SK-N-SH (cell line): ENCODE data around the gene OR10S1. TPM values are rescaled to one million over a fixed set of nuclear protein-coding genes. Genes with fewer than 3 reads are reported as not detected.

Experiments
- polyA plus RNA-seq, 3 experiments: library from polyadenylated mRNA; depleted of rRNA; stranded (reverse); fragments of >200 nt; gene quantifications; 2 replicates each; pipeline ENCODE4 v1.2.3, GENCODE V29; 2012

OR10S1 gene
- polyA plus RNA-seq, 1 of the 3 experiments (the other 2 are of a cell fraction): not detected

Other genes with a start within 250 kb of the OR10S1 start
- 11.3 and 16.2 TPM in 2 replicates for gene ZNF202, start 236.1 kb downstream of the OR10S1 start, polyA plus RNA-seq (2012; rRNA removed)
- gene OR6X1, start 223.3 kb downstream of the OR10S1 start, polyA plus RNA-seq (2012; rRNA removed): not detected in 2 replicates
- gene OR6M1, start 171.4 kb downstream of the OR10S1 start, polyA plus RNA-seq (2012; rRNA removed): not detected in 2 replicates
- gene TMEM225, start 92.1 kb downstream of the OR10S1 start, polyA plus RNA-seq (2012; rRNA removed): not detected in 2 replicates
- gene OR8D4, start 75.6 kb downstream of the OR10S1 start, polyA plus RNA-seq (2012; rRNA removed): not detected in 2 replicates
- not detected in 2 replicates for gene OR4D5, start 38.2 kb downstream of the OR10S1 start, polyA plus RNA-seq (2012; rRNA removed)
- gene OR6T1, start 33.9 kb downstream of the OR10S1 start, polyA plus RNA-seq (2012; rRNA removed): not detected in 2 replicates
- gene OR10G6, start 17.4 kb upstream of the OR10S1 start, polyA plus RNA-seq (2012; rRNA removed): not detected in 2 replicates
- gene OR10G4, start 35.2 kb upstream of the OR10S1 start, polyA plus RNA-seq (2012; rRNA removed): not detected in 2 replicates
- gene OR10G9, start 45.2 kb upstream of the OR10S1 start, polyA plus RNA-seq (2012; rRNA removed): not detected in 2 replicates
- not detected in 2 replicates for gene OR10G8, start 49.0 kb upstream of the OR10S1 start, polyA plus RNA-seq (2012; rRNA removed)
- not detected in 2 replicates for gene OR10G7, start 63.5 kb upstream of the OR10S1 start, polyA plus RNA-seq (2012; rRNA removed)
- gene VWA5A, start 137.7 kb upstream of the OR10S1 start, polyA plus RNA-seq (2012; rRNA removed): 7.6 and 11.7 TPM in 2 replicates
- gene OR10D3, start 205.6 kb upstream of the OR10S1 start, polyA plus RNA-seq (2012; rRNA removed): not detected in 2 replicates